OCI-M2 (cell line): ENCODE data around the gene PIP5K1A.
"Not testable (repeated sequence)": the region's sequence is repeated elsewhere in the genome, so short reads cannot be mapped to it uniquely, and the experiment has no call there.

Source experiments
- DNase-seq: peaks from one replicate; lab custom pipeline; 2025; ENCODE audit not compliant: unreplicated experiment; lab: John Stamatoyannopoulos, UW

PIP5K1A gene

GRCh38 chr1:151198254-151199127, at the start of gene PIP5K1A:
Gene PIP5K1A, plus strand, starts transcription at chr1:151198552. Its CDS starts 445 bp downstream, at chr1:151198997.
- peak; percentile 89 for DNase-seq

GRCh38 chr1:151156515-151156819, 41.9 kb upstream of the PIP5K1A start, which contains the start of gene TNFAIP8L2:
Gene TNFAIP8L2, plus strand, starts transcription at chr1:151156649. Its CDS starts 2,049 bp downstream, at chr1:151158698.
- peak; percentile 84 for DNase-seq

- peak; percentile 51 for DNase-seq
Observed at GRCh38 chr1:151157067-151157531, 41.3 kb upstream of the PIP5K1A start.

- no peak for DNase-seq
Observed at GRCh38 chr1:151158326-151158725, 40.0 kb upstream of the PIP5K1A start.

GRCh38 chr1:151158751-151159251, 39.6 kb upstream of the PIP5K1A start:
- DNase-seq: no peak

- no peak for DNase-seq
Observed at GRCh38 chr1:151159373-151159772, 39.0 kb upstream of the PIP5K1A start.

GRCh38 chr1:151164732-151165280, 33.5 kb upstream of the PIP5K1A start:
- DNase-seq: no peak

GRCh38 chr1:151165281-151165737, 33.0 kb upstream of the PIP5K1A start:
- DNase-seq: no peak

GRCh38 chr1:151165738-151166504, 32.4 kb upstream of the PIP5K1A start, which contains the start of the genes LYSMD1 and SCNM1:
Gene LYSMD1, minus strand, starts transcription at chr1:151165902. Its CDS starts 644 bp downstream, at chr1:151165258.
Gene SCNM1, plus strand, starts transcription at chr1:151166144. Its CDS starts 9 bp downstream, at chr1:151166153.
- peak; percentile 81 for DNase-seq

GRCh38 chr1:151166505-151166956, 31.8 kb upstream of the PIP5K1A start:
- no peak for DNase-seq

GRCh38 chr1:151167116-151167515, 31.2 kb upstream of the PIP5K1A start:
- no peak for DNase-seq

- DNase-seq: no peak
Observed at GRCh38 chr1:151171190-151171589, 27.2 kb upstream of the PIP5K1A start.

- DNase-seq: no peak
Observed at GRCh38 chr1:151175041-151175741, 23.2 kb upstream of the PIP5K1A start.

GRCh38 chr1:151175863-151176262, 22.5 kb upstream of the PIP5K1A start, which contains the start of gene TMOD4:
Gene TMOD4, minus strand, starts transcription at chr1:151175981. Its CDS starts 1,106 bp downstream, at chr1:151174875.
- DNase-seq: no peak

- DNase-seq: no peak
Observed at GRCh38 chr1:151176514-151177045, 21.8 kb upstream of the PIP5K1A start.

GRCh38 chr1:151184211-151184610, 14.1 kb upstream of the PIP5K1A start:
- DNase-seq: no peak

GRCh38 chr1:151187205-151187604, 11.1 kb upstream of the PIP5K1A start:
- DNase-seq: no peak

- DNase-seq: not testable (repeated sequence)
Observed at GRCh38 chr1:151188667-151189066, 9.7 kb upstream of the PIP5K1A start.

GRCh38 chr1:151189637-151190445, 8.5 kb upstream of the PIP5K1A start, which contains the start of gene VPS72:
Gene VPS72, minus strand, starts transcription at chr1:151190197. Its CDS starts 76 bp downstream, at chr1:151190121.
- DNase-seq: peak; percentile 52
